HG03039 (cell line): ENCODE results near the gene CISH.

Experiments
- ATAC-seq: cut with Tn5 transposase; IDR thresholded peaks from one replicate; pipeline ENCODE4 v1.9.1; 2021; ENCODE audit warnings: mild to moderate bottlenecking, moderate library complexity; ENCODE audit not compliant: unreplicated experiment

Gene CISH

DNA sequence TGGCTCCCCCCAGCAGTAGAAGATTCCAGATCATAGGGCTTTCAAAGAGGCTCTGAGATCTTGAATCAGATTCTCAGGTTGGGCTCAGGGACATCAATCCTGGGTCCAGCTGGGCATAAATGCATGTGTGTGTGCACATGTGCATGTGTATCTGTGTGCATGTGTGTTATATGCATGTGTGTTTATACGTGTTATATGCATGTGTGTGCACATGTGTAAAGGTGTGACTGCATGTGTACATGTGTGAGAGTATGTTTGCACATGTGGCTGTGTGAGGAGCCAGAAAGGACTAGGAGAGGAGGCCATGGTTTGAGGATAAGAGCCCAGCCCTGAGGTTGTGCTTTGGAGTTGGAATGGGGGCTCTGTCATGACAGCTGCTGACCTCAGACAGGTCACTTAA lies 3.6 kb upstream of the CISH start:
- no peak for ATAC-seq

DNA sequence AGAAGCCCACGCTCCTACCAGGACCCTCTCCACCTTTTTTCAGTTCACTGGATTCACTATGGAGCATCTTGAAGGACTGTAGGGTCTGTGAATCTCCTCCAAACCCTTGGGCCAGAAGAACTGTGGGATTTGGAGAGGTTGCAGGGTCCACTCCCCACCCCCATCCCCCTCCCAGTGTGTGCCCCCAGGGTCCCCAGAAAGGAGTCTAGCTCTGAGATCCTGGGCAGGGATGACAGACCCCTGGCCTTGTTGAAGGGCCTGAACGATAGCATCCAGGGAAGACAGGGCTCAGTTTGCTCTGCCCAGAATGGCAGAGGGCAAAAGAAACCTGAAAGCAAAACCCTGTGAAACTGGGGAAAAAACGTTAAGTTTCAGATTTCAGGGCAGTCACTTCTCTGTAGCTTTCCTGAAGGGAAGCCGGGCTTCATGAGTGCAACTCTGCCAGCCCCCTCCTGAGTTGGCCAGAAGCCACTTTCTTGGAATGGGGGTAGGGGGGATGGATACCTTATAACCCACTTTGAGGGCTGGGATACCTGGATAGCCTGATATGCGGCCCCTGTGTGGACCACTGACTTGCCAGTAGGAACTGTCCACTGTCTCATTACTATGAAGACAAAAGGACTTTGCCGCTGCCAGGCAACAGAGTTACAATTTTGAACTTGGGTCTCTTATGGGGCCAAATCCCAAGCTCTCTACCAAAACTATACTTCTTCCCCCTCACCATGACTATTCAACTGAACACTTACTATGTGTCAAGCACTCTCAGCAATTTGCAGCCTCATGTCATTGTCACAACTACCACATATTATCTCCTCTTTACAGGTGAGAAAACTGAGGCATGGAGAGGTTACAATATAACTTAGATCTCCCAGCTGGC lies 1.6 kb upstream of the CISH start:
- ATAC-seq = no peak

DNA sequence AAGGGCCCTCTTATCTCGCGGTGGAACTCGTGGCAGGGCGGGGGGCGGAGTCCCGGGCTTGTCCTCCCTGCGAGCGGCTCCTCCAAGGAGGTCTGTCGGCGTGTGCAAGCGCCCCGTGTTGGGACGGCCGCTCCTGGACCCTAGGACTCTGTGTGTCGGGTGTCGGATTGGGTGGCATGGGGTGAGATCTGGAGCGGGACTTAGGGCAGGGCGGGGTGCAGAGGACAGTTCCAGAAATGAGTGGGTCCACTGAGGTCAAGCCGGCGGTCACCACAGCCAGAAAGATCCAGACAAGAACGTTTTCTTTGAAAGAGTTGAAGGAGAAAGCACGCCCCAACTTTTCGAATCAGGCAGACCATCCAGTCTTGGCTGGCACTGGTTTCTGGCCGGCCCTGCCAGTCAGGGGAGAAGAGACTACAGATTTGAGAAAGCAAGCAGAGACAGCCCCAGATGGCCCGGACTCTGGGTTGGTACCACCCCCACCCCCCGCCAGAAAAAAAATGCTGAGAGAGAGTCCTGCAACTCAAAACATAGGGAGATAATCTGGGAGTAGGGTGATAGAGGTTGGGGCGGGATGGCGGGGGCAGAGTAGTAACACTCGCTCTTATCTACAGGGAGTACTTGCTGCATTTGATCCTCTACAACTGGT lies 784 bp upstream of the CISH start:
- ATAC-seq = no peak

DNA sequence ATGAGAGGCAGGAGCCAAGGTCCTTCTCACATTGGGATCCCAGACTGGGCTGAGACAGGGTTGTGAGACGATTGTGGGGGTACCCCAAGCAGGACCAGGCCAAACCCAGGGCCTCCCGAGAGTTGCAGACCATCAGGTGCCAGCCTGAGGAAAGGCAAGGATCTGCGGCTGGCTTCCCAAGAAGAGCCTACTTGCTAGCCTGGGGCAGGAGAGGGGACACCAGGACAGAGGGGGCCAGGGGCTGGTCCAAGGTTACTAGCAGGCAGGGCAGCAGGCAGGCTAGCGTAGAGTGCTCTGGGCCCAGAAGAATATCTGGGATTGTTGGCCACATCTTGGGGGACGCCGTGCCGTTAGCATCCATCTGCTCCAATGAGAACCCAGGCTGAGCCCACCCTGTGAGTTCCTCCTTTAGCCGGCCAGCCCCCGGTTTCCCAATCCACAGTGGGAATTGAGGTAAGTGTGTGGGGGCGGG lies 546 bp downstream of the CISH start:
- no peak for ATAC-seq

DNA sequence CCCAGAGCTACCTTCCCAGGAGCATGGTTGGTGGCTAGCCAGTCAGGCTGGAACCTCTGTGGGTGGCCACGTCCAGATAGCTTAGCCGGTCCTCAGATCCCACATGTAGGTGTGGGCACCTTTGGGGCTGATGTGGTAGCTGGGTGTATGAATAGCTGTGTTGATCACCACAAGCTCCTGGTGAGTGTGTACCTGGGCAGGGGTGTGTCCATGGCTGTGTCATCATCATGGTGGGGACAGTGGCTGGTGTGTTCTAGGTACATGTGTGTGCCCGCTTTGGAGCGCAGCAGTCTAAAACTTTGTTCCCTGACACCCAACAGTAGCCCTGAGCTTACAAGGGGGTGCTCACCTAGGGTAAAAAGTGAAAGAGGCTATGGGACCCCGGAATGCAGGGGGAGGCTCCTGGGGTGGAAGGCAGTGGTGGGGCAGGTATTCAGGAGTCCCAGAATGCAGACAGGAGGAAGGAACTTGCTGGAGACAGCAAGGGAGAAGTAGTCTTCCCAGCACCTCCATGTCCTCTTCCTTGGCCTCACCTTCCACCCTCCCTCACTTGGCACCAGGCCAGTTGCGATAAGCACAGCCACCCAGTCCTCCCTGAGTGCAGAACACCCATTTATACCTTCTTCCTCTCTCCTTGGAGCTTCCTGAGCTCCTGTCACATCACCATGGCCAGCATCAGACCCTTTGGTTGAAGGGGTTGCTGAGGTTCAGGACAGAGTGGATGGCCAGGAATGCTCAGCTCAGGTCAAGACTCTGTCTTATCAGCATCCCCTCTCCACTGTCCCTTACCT lies 1.2 kb downstream of the CISH start:
- no peak for ATAC-seq

DNA sequence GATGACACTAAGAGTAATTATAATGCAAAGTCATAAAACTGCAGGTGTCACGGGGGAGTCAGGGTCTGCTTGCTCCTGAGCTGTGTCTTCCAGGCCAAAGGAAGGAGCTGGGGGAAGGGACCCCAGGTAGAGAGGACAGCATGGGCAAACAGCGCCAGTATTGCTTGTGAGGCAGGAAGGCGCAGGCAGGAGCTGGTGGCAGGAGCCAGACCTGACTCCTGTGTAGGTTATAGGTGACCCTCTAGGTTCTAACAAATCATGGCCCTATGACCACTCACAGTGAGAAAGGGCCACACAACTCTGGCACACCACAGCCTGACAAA lies 1.9 kb downstream of the CISH start:
- no peak for ATAC-seq

DNA sequence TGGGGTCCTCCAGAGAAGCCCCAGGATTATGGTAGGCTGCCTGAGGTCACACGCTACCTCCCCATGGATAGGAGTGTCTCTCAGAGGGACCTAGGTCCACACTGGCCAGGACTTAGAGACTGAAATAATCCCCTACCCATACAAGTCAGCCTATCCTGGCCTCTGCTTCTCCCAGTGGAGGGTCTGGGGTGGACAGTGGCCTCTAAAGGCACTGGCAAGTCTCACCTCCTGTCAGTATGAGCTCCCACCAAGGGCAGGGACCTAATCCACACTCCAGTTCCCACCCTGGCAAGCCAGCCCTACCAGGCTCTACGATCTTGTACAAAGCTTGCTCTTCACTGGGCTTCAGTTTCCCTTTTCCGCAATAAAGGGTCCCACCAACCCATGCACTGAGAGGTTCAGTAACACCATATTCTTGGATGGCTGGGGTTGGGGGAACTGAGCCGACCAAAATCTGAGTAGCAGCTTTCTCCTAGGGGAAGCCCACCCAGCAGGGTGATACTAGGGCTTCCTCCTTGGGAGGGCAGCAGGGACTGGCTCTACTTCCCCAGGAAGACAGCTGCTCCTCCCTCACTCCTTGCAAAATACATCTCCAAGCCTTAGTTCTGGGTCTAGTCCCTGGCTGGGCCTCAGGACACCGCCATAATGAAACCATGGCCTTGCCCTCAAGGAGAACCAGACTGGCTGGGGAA lies 2.4 kb downstream of the CISH start:
- ATAC-seq = no peak

DNA sequence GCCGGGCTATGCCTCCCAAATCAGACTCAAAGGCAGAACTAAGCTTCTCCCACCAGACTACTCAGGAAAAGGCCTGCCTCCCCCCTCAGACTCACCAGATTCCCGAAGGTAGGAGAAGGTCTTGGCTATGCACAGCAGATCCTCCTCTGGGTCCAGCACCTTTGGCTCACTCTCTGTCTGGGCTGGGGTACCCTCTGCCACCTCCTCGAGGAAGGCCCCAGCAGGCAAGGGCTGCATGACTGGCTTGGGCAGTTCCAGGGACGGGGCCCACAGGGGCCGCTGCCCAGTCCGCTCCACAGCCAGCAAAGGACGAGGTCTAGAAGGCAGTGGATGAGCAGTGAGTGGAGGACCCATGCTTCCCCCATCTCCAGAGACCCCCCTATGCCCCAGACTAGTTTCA lies 3.3 kb downstream of the CISH start:
- no peak for ATAC-seq

DNA sequence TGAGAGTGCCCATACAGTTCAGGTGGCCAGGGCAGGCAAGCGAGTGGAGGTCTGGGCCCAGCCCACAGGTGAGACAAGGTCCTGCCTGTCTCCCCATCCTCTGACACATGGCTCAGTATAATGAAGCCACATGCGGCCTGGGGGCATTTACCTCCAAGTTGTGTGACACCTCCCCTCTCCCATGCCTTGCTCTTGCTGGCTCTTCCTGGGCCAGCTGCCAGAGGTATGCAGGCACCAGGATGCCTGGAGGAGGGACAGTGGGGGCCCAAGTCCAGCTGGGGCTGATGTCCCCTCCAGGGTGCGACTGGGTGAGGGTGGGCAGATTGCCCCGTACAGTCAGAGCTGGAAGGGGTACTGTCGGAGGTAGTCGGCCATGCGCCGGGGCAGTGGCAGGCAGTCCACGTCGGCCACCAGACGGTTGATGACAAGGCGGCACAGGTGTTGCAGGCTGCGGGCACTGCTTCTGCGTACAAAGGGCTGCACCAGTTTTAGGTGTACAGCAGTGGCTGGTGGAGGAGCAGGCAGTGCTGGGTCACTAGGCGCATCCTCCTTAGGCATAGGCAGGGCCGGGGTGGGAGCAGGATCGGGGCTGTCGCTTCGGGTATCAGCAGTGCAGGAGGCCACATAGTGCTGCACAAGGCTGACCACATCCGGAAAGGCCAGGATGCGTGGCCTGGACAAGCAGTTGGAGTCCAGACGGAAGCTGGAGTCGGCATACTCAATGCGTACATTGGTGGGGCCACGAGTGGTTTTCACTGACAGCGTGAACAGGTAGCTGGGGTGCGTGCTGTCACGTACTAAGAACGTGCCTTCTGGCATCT lies 4.1 kb downstream of the CISH start:
- no peak for ATAC-seq

DNA sequence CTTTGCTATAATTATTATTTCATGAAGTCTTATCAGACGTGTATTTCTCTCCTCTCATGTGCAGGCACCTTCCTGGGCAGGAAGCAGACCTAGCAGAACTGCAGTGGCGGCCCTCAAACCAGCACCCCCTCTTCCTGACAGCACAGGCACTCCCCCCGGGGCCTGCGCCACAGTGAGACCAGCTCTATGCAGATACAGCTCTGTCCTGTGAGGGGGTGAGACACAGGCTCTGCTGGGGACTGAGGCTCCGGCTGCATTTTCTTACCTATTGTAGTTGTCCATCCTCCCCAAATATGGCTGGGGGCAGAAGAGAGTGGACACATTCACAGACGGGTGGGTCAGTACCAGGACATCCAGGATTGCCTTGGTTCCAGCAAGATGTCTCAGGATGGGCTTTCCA lies 5.0 kb downstream of the CISH start:
- no peak for ATAC-seq

DNA sequence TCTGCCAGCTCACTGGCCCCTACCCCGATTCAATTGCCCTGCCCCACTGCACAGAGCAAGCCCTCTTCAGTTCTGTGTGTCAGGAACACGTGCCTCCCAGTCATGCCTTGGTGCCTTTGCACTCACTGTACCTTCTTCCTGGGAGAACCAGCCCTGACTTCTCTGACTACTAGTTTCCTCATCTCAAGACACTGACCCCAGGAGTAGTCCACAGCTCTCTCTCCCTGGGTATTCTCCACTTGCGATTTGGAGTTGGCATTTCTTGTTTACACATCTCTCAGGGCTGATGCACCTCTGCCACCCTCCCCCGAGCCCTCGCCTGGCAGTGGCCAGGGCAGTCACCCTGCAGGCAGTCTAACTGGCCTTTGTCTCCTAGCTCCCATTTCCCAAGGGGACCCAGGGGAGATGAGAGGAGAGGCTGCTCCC lies 5.7 kb downstream of the CISH start:
- ATAC-seq = no peak

DNA sequence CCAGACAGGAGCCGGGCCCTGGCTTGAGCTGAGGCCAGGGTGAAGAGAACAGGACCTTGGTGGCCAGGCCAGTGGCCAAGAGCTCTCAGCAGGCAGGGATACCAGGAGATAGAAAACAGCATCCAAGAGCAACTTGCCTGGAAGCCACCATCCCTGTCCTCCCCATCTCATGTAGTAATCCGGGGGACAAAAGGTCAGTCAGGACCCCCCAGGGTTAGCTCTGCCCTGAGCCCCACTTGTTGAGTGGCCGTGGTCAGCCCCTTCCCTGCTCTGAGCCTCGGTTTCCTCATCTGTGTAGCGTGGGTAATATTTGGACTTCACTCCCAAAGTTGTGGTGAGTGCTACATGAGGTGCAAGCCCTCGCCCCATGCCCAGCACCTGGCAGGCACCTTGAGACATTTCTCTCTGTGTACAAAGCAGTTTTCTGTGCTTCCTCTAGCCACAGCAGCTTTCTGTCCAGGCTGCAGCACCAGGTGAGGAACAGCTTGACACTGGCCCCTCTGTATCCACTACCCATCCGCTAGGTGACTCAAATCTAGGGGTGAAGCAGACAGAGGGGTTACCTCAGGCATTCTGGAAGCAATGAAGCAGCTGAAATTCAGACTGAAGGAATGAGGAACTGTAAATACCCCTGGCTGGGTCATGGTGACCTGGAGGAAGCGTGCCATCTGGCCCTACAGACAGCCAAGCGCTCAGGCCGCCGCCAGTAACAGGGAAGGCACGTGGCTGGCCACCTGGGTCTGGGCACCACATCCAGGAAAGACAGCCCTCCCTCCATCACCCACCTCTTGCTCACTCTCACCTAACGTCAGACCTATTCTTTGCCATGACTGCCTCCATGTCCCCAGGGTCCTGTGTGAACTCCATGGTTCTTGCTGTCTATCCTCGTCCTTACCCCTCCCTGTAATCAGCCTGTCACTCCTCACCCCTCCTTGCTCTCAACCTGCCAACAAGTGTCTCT lies 6.7 kb downstream of the CISH start:
- ATAC-seq = no peak

DNA sequence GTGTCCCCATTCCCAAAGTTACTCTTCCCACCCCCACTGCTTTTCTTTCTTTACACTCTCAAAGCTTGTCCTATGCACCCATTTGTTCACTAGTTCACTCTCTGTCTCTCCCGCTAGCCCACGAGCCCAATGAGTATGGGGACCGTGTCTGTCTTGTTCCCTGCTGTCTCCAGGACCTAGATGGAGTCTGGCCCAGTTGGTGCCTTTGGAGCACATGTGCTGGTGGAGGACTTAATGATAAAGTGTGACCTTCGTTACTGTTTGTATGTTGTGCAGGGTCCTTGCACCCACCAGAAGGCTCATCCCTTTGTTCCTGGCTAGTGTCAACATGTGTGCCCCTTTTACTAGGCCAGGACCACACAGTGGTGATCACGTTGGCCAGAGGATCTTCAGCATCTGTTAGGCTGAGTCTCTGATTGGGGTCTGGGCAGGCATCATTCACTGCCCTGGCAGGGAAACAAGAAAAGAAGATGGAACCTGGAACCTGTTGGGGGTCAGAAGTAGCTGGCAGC lies 7.4 kb downstream of the CISH start:
- no peak for ATAC-seq

DNA sequence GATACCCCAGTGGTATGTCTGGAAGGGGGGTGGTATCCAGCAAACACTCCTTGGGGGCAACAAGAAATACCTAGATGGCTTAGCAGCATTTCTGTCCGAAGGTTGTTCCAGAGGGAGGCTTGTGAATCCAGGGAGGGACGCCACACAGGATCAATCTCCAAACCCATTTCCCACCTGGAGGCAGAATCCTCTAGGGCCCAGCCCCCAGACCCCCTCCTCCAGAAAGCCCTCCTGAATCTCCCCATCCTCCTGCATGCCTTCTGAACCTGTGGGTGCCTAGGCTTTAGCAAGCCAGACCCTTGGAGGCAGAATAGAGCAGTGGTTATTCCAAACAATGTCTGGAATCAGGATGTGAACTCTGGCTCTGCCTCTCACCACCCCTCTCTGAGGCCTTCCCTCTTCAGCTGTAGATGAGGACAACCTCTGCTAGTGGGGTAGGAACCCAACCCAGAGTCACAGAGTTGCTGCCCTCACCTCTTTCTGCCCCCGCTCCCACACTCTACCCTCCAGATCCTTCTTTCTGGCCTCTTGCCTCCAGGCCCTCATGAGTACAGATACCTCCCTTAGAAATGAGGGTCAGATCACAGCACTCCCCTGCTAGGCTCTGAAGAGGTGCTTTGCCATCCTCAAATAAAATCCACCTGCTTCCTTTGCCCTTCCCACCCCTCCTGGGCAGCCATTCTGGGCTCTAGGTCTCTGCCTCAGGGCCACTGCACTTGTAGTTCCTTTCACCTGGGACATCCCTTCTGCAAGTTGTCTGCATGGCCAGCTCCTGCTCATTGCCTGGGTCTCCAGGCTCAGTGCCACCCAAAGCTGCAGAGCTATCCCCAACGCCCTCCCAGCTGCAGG lies 8.1 kb downstream of the CISH start:
- no peak for ATAC-seq

DNA sequence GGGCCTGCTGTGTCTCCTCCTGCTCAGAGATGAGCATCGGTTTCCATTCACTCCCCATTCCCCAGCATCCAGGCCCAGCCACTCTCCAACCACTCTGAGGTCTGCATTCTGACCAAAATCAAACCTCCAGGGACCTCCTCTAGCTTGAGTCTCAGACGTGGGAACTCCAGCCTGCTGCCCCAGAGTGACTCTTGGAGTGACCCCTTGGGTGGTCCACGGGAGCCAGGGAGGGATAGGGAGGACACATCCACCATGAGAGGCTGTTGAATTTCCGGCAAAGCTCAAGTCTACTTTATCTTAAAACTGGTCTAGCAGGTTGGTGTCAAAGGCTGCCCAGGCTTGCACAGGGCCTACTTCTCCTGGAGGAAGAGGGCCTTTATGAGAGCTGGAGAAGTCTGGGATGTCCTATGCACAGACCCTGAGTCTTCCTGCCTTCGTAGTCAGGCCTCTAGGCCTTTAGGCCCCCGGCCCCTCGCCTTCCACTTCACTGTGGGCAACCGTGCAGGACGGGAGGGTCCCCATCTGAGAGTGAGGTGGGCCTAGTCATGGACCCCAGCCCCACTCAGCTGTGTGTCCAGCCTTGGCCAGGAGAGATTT lies 8.9 kb downstream of the CISH start:
- no peak for ATAC-seq

DNA sequence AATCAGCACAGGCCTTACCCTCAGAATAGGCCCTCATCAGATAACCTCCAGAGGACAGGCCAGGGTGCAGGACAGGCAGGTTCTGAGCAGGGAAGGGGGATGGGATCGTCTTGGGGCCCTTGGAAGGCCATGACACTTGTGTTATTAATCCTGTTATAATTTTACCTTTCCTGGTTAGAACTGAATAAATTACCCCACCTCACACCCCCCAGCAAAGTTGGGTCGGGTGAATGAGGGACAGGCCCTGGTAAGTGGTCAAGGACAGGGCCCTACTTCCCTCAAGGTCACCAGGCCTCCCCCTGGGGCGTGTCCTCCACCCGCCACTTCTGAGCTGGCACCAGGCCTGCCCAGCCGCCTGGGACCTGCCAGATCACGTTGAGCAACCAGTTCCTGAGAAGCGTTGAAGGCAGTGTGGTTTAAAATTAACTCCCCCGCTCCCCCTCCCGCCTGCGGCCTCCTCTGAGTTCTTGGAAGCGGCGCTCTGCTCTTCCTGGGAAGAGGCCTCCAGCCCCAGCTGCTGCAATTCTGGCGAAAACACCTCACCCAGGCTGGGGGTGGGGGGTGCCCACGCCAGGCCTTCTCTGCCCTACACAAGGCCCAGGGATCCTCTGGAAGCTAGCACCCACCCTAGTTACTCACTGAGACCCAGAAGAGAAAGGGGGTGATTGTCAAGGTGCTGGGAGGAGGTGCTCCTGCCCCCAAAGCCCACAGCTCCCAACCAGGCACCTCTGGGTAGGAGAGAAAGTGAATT lies 10.6 kb downstream of the CISH start:
- ATAC-seq = no peak
